Sigmoid colon (tissue), 7 donors: ENCODE data around the gene ALCAM. TPM values are rescaled to one million over a fixed set of nuclear protein-coding genes. Genes with fewer than 3 reads are reported as not detected.

Source experiments
- DNase-seq: peaks from one replicate; pipeline ENCODE4 v3.0.0-alpha.2; 2019
- H3K27ac ChIP-seq, 4 donors: fragments of 200-600 bp; sonication (generic); one replicate each; pipeline ENCODE4 v1.5.1; 2016 to 2019; ENCODE audit warnings: mild to moderate bottlenecking in 1 of 4
- H3K27me3 ChIP-seq, 3 donors: fragments of 200-600 bp; sonication (generic); one replicate each; pipeline ENCODE4 v1.5.1; 2019; ENCODE audit warnings: mild to moderate bottlenecking in 1 of 3
- H3K36me3 ChIP-seq, 4 donors: fragments of 200-600 bp; sonication (generic); one replicate each; pipeline ENCODE4 v1.5.1; 2016 to 2019
- H3K4me1 ChIP-seq, 4 donors: fragments of 200-600 bp; sonication (generic); one replicate each; pipeline ENCODE4 v1.5.1; 2017 to 2019
- H3K4me3 ChIP-seq, 4 donors: fragments of 200-600 bp; sonication (generic); one replicate each; pipeline ENCODE4 v1.5.1; 2017 to 2019; ENCODE audit warnings: mild to moderate bottlenecking in 2 of 4, moderate library complexity in 1 of 4
- H3K9me3 ChIP-seq, 4 donors: fragments of 200-600 bp in 3 of 4; sonication (generic) in 3 of 4; one replicate each; pipeline versions ENCODE4 v1.5.1 to v1.6.1; 2013 to 2019
- CTCF ChIP-seq, 4 experiments: fragments of 450-650 bp in 3 of 4; fragments of 200-600 bp in 1 of 4; IDR thresholded peaks; one replicate each; pipeline ENCODE4 v1.5.1; 2016 to 2019; ENCODE audit warnings: antibody characterized with exemption in 4 of 4, mild to moderate bottlenecking in 3 of 4, moderate library complexity in 2 of 4
- EP300 ChIP-seq, 4 donors: sonication (generic); formaldehyde crosslinking; IDR thresholded peaks; one replicate each; pipeline ENCODE4 v1.6.1; 2017; ENCODE audit warnings: antibody characterized with exemption in 4 of 4
- POLR2A ChIP-seq, 2 donors: fragments of 450-650 bp; IDR thresholded peaks; one replicate each; pipeline ENCODE4 v1.6.1; 2016; ENCODE audit warnings: antibody characterized with exemption in 2 of 2, mild to moderate bottlenecking in 2 of 2, moderate library complexity in 2 of 2
- POLR2AphosphoS5 ChIP-seq, 4 donors: sonication (generic); formaldehyde crosslinking; IDR thresholded peaks; one replicate each; pipeline ENCODE4 v1.6.1; 2017; ENCODE audit warnings: antibody characterized with exemption in 4 of 4
- WGBS, 2 donors: extraction: QIAGEN DNeasy Blood & Tissue Kit; methylation state at CpG; one replicate each; pipeline ENCODE4 v1.1.7; 2013; 5-methylcytosine and 5-hydroxymethylcytosine counted together
- intact Hi-C: fragments of 100-400 bp; cut with DNase I; formaldehyde crosslinking; loops from one replicate; pipeline ENCODE4 v1.15.1; 2023
- polyA plus RNA-seq, 3 donors: library from polyadenylated mRNA; stranded (reverse); fragments of 200-250 nt; gene quantifications; one replicate each; pipeline ENCODE4 v1.2.3, GENCODE V29; 2013
- total RNA-seq, 4 donors: library from RNA; depleted of rRNA; stranded (reverse); fragments of >200 nt; gene quantifications; one replicate each; pipeline ENCODE4 v1.1.0, GENCODE V29; 2016
- donor health status: healthy with polysubstance abuse.
- donor health status: Bipolar disorder and iron deficiency.
- donor health status: healthy.

The ALCAM gene
- total RNA-seq (10 to 100 TPM; 16.0 to 45.1 (median 32.9) TPM), polyA plus RNA-seq (10 to 100 TPM in 1 of 3 donors, 1 to 10 TPM in 2; 1.8 to 11.7 (median 3.7) TPM)

- TF ChIP-seq CTCF (IDR thresholded peaks at IDR 0.05) (peak in 3 of 4 experiments; percentile 17 to 39 (median 39)), POLR2A (IDR thresholded peaks at IDR 0.05) (peak; percentile 65 to 79), POLR2AphosphoS5 (IDR thresholded peaks at IDR 0.05) (peak; percentile 35 to 79 (median 70)), EP300 (IDR thresholded peaks at IDR 0.05) (no peak)
- Histone ChIP-seq H3K9me3 (no peaks in the 10 kb centered on the region), H3K27ac (peak within 1 kb of the TSS; percentile 63 to 85 (median 74)), H3K4me3 (peak within 1 kb of the TSS; percentile 48 to 62 (median 61)), H3K36me3 (no peaks in the 10 kb centered on the region), H3K27me3 (no peaks in the 10 kb centered on the region), H3K4me1 (peaks cover 0 to 38% (median 18%) of the 10 kb centered on the region in 4 donors)
- 0% methylated on average over 47 to 48 of the region's 48 CpGs for WGBS, 2 donors
- intact Hi-C loops = loop anchor here (5.0 kb wide), 1 partner anchor 151 kb away; no protein-coding TSS in a partner anchor
- DNase-seq = peak; percentile 95
Observed at GRCh38 chr3:105366326-105367062, at the start of gene ALCAM. ALCAM (plus strand) TSS chr3:105366909.

DNA sequence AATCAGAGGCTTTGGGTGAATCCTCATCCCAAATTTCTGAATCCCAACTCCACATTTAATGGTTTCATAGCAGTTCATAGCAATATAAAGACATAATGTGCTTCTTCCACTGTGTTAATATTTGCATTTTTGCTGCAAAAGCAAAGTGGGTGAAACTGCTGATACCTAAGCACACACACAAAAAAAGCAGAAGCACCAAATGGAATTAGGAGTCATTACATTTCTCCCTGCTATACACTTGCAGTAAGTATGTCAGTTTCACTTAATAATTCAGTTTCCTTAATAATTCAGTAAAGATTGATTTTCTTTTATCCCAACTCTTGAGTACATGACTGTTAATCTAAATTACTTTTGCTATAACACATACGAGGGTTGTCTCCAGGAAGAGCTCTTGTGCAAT, 48.9 kb upstream of the ALCAM start:
- Histone ChIP-seq H3K4me1 (no peaks in the 10 kb centered on the region), H3K36me3 (no peaks in the 10 kb centered on the region), H3K9me3 (no peaks in the 10 kb centered on the region), H3K27ac (no peak overlapping the region), H3K4me3 (no peak overlapping the region), H3K27me3 (no peaks in the 10 kb centered on the region)
- WGBS, 2 donors = 24 to 73% methylated on average over 1 of the region's 1 CpG
- no peak for DNase-seq
- no peak for TF ChIP-seq CTCF (IDR thresholded peaks at IDR 0.05)
- TF ChIP-seq POLR2A (IDR thresholded peaks at IDR 0.05) = no peak
- no peak for TF ChIP-seq POLR2AphosphoS5 (IDR thresholded peaks at IDR 0.05)
- no peak for TF ChIP-seq EP300 (IDR thresholded peaks at IDR 0.05)
- intact Hi-C loops = no loop called here

DNA sequence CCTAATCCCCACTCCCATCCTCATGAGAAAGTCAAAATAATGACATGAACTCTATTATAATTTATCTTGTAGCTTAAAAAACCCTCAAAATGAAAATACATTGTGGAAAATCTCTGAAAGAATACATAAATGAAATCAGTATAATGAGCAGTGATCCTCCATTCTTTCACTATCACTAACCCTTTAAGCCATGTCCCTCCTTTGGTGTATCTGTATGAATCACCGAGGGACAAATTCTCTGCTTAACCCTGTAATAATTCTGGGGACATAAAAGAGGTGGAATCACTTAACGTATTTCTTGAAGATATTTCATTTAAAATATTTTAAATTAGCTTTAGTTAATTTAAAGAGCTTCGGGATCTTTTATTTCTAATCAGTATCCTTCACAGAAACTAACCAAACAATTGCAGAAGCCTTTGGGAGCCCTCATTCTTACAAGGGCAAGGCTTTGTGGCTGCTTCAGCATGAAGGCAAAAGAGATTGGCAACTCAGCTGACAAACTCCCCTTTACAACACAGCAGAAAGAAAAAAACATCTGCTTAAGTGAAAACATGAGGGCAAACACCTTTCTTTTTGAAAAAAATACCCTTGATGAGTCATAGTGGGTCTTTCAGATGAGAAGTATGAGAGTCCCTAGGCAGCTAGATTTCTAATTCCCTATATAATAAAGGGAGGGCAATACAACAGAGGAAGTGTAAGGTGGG, 44.0 kb upstream of the ALCAM start:
- 76 to 87% methylated on average over 3 of the region's 3 CpGs for WGBS, 2 donors
- no peak for TF ChIP-seq POLR2A (IDR thresholded peaks at IDR 0.05)
- no peak for TF ChIP-seq POLR2AphosphoS5 (IDR thresholded peaks at IDR 0.05)
- no peak for TF ChIP-seq CTCF (IDR thresholded peaks at IDR 0.05)
- TF ChIP-seq EP300 (IDR thresholded peaks at IDR 0.05) = no peak

DNA sequence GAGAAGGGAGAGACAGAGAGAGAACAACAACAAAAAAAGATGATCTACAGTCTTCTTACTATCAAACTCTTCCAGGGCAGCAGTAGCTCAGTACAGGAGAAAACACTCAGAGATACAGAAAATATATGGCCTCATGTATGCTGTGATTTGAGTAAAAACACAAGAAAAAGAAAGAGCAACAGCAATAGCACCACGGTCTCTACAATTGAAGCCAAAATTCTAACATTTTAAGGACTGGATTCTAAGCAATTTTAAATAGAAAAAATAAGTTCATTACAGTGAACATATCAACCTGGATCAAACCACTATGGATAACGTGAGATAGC, 43.5 kb upstream of the ALCAM start:
- WGBS, 2 donors = 58 to 66% methylated on average over 2 of the region's 2 CpGs
- intact Hi-C loops = no loop called here
- H3K27ac ChIP-seq = no peak overlapping the region
- no peak overlapping the region for H3K4me3 ChIP-seq
- no peaks in the 10 kb centered on the region for H3K36me3 ChIP-seq
- TF ChIP-seq CTCF (IDR thresholded peaks at IDR 0.05) (no peak), POLR2A (IDR thresholded peaks at IDR 0.05) (no peak), EP300 (IDR thresholded peaks at IDR 0.05) (no peak), POLR2AphosphoS5 (IDR thresholded peaks at IDR 0.05) (no peak)
- no peaks in the 10 kb centered on the region for H3K4me1 ChIP-seq
- H3K27me3 ChIP-seq = no peaks in the 10 kb centered on the region
- DNase-seq = no peak
- H3K9me3 ChIP-seq = no peaks in the 10 kb centered on the region

More for the DNA sequence above, 44.0 kb upstream of the ALCAM start:
- Histone ChIP-seq H3K4me3 (no peak overlapping the region), H3K27ac (no peak overlapping the region), H3K9me3 (no peaks in the 10 kb centered on the region), H3K27me3 (no peaks in the 10 kb centered on the region), H3K4me1 (no peaks in the 10 kb centered on the region), H3K36me3 (no peaks in the 10 kb centered on the region)
- no peak for DNase-seq
- intact Hi-C loops = no loop called here
